Endodermal cell (in vitro differentiated cells): Measurements from ENCODE around the gene NEO1. TPM values are rescaled to one million over a fixed set of nuclear protein-coding genes. Genes with fewer than 3 reads are reported as not detected.

Source experiments
- DNase-seq: peaks from one replicate; pipeline ENCODE4 v3.0.0-alpha.2; 2017
- H3K27ac ChIP-seq: 2 replicates; pipeline ENCODE4 v1.5.1; 2013; ENCODE audit warnings: mild to moderate bottlenecking, low read depth, low read length, moderate library complexity
- H3K27me3 ChIP-seq: 2 replicates; pipeline ENCODE4 v1.6.1; 2013; ENCODE audit warnings: mild to moderate bottlenecking, low read length, moderate library complexity; ENCODE audit not compliant: insufficient read depth, control insufficient read depth, poor library complexity, severe bottlenecking
- H3K36me3 ChIP-seq: 2 replicates; pipeline ENCODE4 v1.7.0; 2013; ENCODE audit warnings: mild to moderate bottlenecking, low read length, moderate library complexity; ENCODE audit not compliant: control insufficient read depth, insufficient read depth
- H3K4me1 ChIP-seq: one replicate; pipeline ENCODE4 v1.7.0; 2013; ENCODE audit warnings: low read length; ENCODE audit not compliant: control insufficient read depth, insufficient read depth
- H3K4me3 ChIP-seq: 2 replicates; pipeline ENCODE4 v1.5.1; 2013; ENCODE audit warnings: mild to moderate bottlenecking, low read length, moderate library complexity
- H3K9ac ChIP-seq: 2 replicates; pipeline ENCODE4 v1.6.1; 2013; ENCODE audit warnings: mild to moderate bottlenecking, low read length, moderate library complexity; ENCODE audit not compliant: poor library complexity, severe bottlenecking; ENCODE audit errors: extremely low read depth
- H3K9me3 ChIP-seq: 2 replicates; pipeline ENCODE4 v1.6.1; 2013; ENCODE audit warnings: mild to moderate bottlenecking, low read length, moderate library complexity; ENCODE audit not compliant: control insufficient read depth
- H3K27ac Mint-ChIP-seq: 2 replicates; pipeline ENCODE4 v1.8.0; 2020; ENCODE audit warnings: mixed read lengths
- H3K27me3 Mint-ChIP-seq: 2 replicates; pipeline ENCODE4 v1.8.0; 2021; ENCODE audit warnings: mild to moderate bottlenecking, mixed read lengths; ENCODE audit not compliant: insufficient read depth
- H3K36me3 Mint-ChIP-seq: 2 replicates; pipeline ENCODE4 v1.8.0; 2020; ENCODE audit warnings: low read depth, mixed read lengths
- H3K4me1 Mint-ChIP-seq: 2 replicates; pipeline ENCODE4 v1.8.0; 2020; ENCODE audit warnings: mixed read lengths
- H3K4me3 Mint-ChIP-seq: 2 replicates; pipeline ENCODE4 v1.8.0; 2020; ENCODE audit warnings: mild to moderate bottlenecking, moderate library complexity, mixed read lengths
- H3K9me3 Mint-ChIP-seq: 2 replicates; pipeline ENCODE4 v1.8.0; 2020; ENCODE audit warnings: mild to moderate bottlenecking, mixed read lengths
- CTCF ChIP-seq: fragments of 200-600 bp; sonication (generic); conservative IDR thresholded peaks from 2 replicates; pipeline ENCODE4 v1.5.0; 2021; ENCODE audit warnings: antibody characterized with exemption, mild to moderate bottlenecking
- WGBS, 2 experiments: methylation state at CpG; one replicate each; pipeline versions ENCODE4 v1.1.5 to v1.1.7; 2013; ENCODE audit warnings: missing lambda C conversion rate in 2 of 2, mixed read lengths in 1 of 2; ENCODE audit not compliant: insufficient coverage in 1 of 2, insufficient read length in 1 of 2; 5-methylcytosine and 5-hydroxymethylcytosine counted together
- total RNA-seq, 2 donors: library from RNA; stranded (reverse); fragmentation: NEBNext Ultra II Directional in 1 of 2; extraction: Animal tissue kit (Norgen Biotek cat#: 25700) in 1 of 2; gene quantifications; 2 replicates in 1 of 2; 3 replicates in 1 of 2; pipeline ENCODE4 v1.2.1, GENCODE V29; 2021

NEO1 gene
- total RNA-seq, 2 donors from 2014 or later: 132 TPM

GRCh38 chr15:73065114-73065513, 12.9 kb downstream of the NEO1 start:
- 93% methylated on average over 2 of the region's 2 CpGs; no CpG with 5 or more reads in 1 of the 2 experiments for WGBS, 2 experiments
- H3K4me3 ChIP-seq: no peak overlapping the region
- peaks cover 23% of the 10 kb centered on the region for H3K4me1 Mint-ChIP-seq
- no peaks in the 10 kb centered on the region for H3K9me3 ChIP-seq
- no peaks in the 10 kb centered on the region for H3K27me3 ChIP-seq
- H3K4me1 ChIP-seq: peaks cover 5% of the 10 kb centered on the region
- DNase-seq: no peak
- TF ChIP-seq CTCF: no peak
- no peak overlapping the region for H3K9ac ChIP-seq
- H3K9me3 Mint-ChIP-seq: no peaks in the 10 kb centered on the region
- no peak overlapping the region for H3K4me3 Mint-ChIP-seq
- no peaks in the 10 kb centered on the region for H3K27me3 Mint-ChIP-seq
- H3K27ac Mint-ChIP-seq: no peak overlapping the region
- no peaks in the 10 kb centered on the region for H3K36me3 ChIP-seq
- peaks cover 2% of the 10 kb centered on the region for H3K36me3 Mint-ChIP-seq
- H3K27ac ChIP-seq: no peak overlapping the region

- Mint-ChIP-seq H3K4me3 (no peak overlapping the region), H3K27me3 (no peaks in the 10 kb centered on the region), H3K4me1 (peaks cover 2% of the 10 kb centered on the region), H3K36me3 (peaks cover 2% of the 10 kb centered on the region), H3K27ac (no peak overlapping the region), H3K9me3 (no peaks in the 10 kb centered on the region)
- WGBS, 2 experiments: 97 to 98% methylated on average over 4 to 5 of the region's 5 CpGs
- Histone ChIP-seq H3K4me1 (peaks cover 4% of the 10 kb centered on the region), H3K9ac (no peak overlapping the region), H3K36me3 (no peaks in the 10 kb centered on the region), H3K27ac (no peak overlapping the region), H3K9me3 (no peaks in the 10 kb centered on the region), H3K4me3 (no peak overlapping the region), H3K27me3 (no peaks in the 10 kb centered on the region)
- no peak for DNase-seq
- TF ChIP-seq CTCF: no peak
Observed at GRCh38 chr15:73069109-73069508, 16.8 kb downstream of the NEO1 start.

GRCh38 chr15:73072894-73073293, 20.6 kb downstream of the NEO1 start:
- WGBS, 2 experiments: 95 to 100% methylated on average over 3 of the region's 3 CpGs
- H3K9me3 ChIP-seq: no peaks in the 10 kb centered on the region
- H3K27me3 ChIP-seq: no peaks in the 10 kb centered on the region
- no peaks in the 10 kb centered on the region for H3K9me3 Mint-ChIP-seq
- no peaks in the 10 kb centered on the region for H3K36me3 ChIP-seq
- H3K4me3 ChIP-seq: no peak overlapping the region
- no peak for TF ChIP-seq CTCF
- no peaks in the 10 kb centered on the region for H3K36me3 Mint-ChIP-seq
- H3K4me1 Mint-ChIP-seq: peaks cover 10% of the 10 kb centered on the region
- DNase-seq: no peak
- peaks cover 13% of the 10 kb centered on the region for H3K4me1 ChIP-seq
- no peaks in the 10 kb centered on the region for H3K27me3 Mint-ChIP-seq
- H3K27ac ChIP-seq: no peak overlapping the region
- no peak overlapping the region for H3K9ac ChIP-seq
- no peak overlapping the region for H3K4me3 Mint-ChIP-seq
- H3K27ac Mint-ChIP-seq: no peak overlapping the region
